Measurements from ENCODE around the gene ZNF662. TPM values are rescaled to one million over a fixed set of nuclear protein-coding genes. Genes with fewer than 3 reads are reported as not detected.

ZNF662 gene
- total and polyA plus RNA-seq, 2 of the 13 experiments (the other 11 are each of a cell fraction or from before 2014, with no cell fraction given) = not detected

GRCh38 chr3:42892807-42893206, 13.1 kb upstream of the ZNF662 start:
- CTCF ChIA-PET (ENCODE audit: low intra/inter-chr PET ratio, low total read pairs) = no interaction called here

More at GRCh38 chr3:42892807-42893206, 13.1 kb upstream of the ZNF662 start:
- Histone ChIP-seq H3K4me3 (replicated peaks in 1 of 3; ENCODE audit: insufficient read depth in 1 of 3, low read depth in 2 of 3, low read length in 3 of 3) (no peak overlapping the region), H3K27me3 (ENCODE audit: control insufficient read depth in 1 of 2, insufficient read depth in 2 of 2, low read length in 2 of 2) (no peaks in the 10 kb centered on the region), H3K27ac (ENCODE audit: extremely low read length, insufficient read depth, low read length) (no peak overlapping the region), H2AFZ (ENCODE audit: low read length) (no peak overlapping the region), H3K4me1 (ENCODE audit: insufficient read depth, low read length) (peaks cover 24% of the 10 kb centered on the region), H3K9ac (ENCODE audit: insufficient read depth, low read depth, low read length) (no peak overlapping the region), H4K20me1 (ENCODE audit: insufficient read depth, low read length) (no peaks in the 10 kb centered on the region), H3K9me3 (ENCODE audit: low read length) (no peaks in the 10 kb centered on the region), H3K4me2 (ENCODE audit: low read depth, low read length) (no peak overlapping the region), H3K79me2 (ENCODE audit: insufficient read depth, low read length) (no peaks in the 10 kb centered on the region), H3K36me3 (replicated peaks in 1 of 2; ENCODE audit: control insufficient read depth in 1 of 2, insufficient read depth in 2 of 2, low read length in 2 of 2) (no peaks in the 10 kb centered on the region)
- TF ChIP-seq RARA (CRISPR knock-in tag; IDR thresholded peaks at IDR 0.05) (no peak), ZNF367 (CRISPR knock-in tag; IDR thresholded peaks at IDR 0.05; ENCODE audit: borderline replicate concordance) (no peak), ATF7 (IDR thresholded peaks at IDR 0.05) (no peak), ATF7 (CRISPR knock-in tag; IDR thresholded peaks at IDR 0.05) (no peak), E2F5 (CRISPR knock-in tag; conservative IDR thresholded peaks at IDR 0.05) (no peak), GATA4 (IDR thresholded peaks at IDR 0.05; ENCODE audit: borderline replicate concordance, low read depth) (no peak), NFKBIZ (CRISPR knock-in tag; IDR thresholded peaks at IDR 0.05) (no peak), SNRNP70 (IDR thresholded peaks at IDR 0.05; ENCODE audit: low read depth, low read length) (no peak), FOXA3 (CRISPR knock-in tag; IDR thresholded peaks at IDR 0.05) (no peak), ZFP90 (CRISPR knock-in tag; IDR thresholded peaks at IDR 0.05; ENCODE audit: borderline replicate concordance) (no peak), TRAFD1 (CRISPR knock-in tag; IDR thresholded peaks at IDR 0.05; ENCODE audit: borderline replicate concordance) (no peak), MLLT10 (CRISPR knock-in tag; IDR thresholded peaks at IDR 0.05) (no peak), TRIM22 (IDR thresholded peaks at IDR 0.05) (no peak), NR2F6 (IDR thresholded peaks at IDR 0.05) (no peak), NR2F6 (CRISPR knock-in tag; IDR thresholded peaks at IDR 0.05) (no peak), REL (CRISPR knock-in tag; conservative IDR thresholded peaks at IDR 0.05) (no peak), ARNTL (CRISPR knock-in tag; IDR thresholded peaks at IDR 0.05) (no peak)
- no TSS peak for BruUV-seq (replicated peaks)
- in situ Hi-C loops (cut with HindIII; ENCODE audit: extremely low pct_ligation_motif_present, low pct_unique_long_range_greater_than_20kb) (no loop called here), intact Hi-C loops (cut with micrococcal nuclease; ENCODE audit: unreplicated experiment) (no loop called here)
- FAIRE-seq (no peak), ATAC-seq (no peak), DNase-seq (ENCODE audit: low spot score) (no peak)
- POLR2A ChIA-PET = no interaction called here
- WGBS (ENCODE audit: low lambda C conversion rate) = 4% methylated on average over 1 of the region's 1 CpG
